ENCODE results near the gene NFIA. TPM values are rescaled to one million over a fixed set of nuclear protein-coding genes. Genes with fewer than 3 reads are reported as not detected.

Gene NFIA
- polyA plus RNA-seq, 3 donors, result 1.4 to 5.3 (median 2.4) TPM

- no peak for TF ChIP-seq CTCF (IDR thresholded peaks at IDR 0.05)
- H3K9me3 Mint-ChIP-seq, result peaks cover 0 to 3% (median 0%) of the 10 kb centered on the region in 7 donors
- peaks cover 3% of the 10 kb centered on the region for H3K4me1 Mint-ChIP-seq
- Histone ChIP-seq H2AFZ (ENCODE audit: insufficient read depth, low read depth, low read length, poor library complexity, severe bottlenecking) (no peak overlapping the region), H3K9ac (ENCODE audit: insufficient read depth, low read length, poor library complexity, severe bottlenecking) (no peak overlapping the region), H3K36me3 (replicated peaks in 1 of 2; ENCODE audit: control insufficient read depth in 1 of 2, insufficient read depth in 2 of 2, low read length in 2 of 2) (no peaks in the 10 kb centered on the region), H3K27me3 (ENCODE audit: control insufficient read depth in 2 of 2, insufficient read depth in 2 of 2, low read length in 2 of 2) (no peaks in the 10 kb centered on the region), H3K4me1 (ENCODE audit: control insufficient read depth in 1 of 2, insufficient read depth in 2 of 2, low read length in 2 of 2) (no peaks in the 10 kb centered on the region), H3K4me2 (replicated peaks; ENCODE audit: extremely low read depth, low read length, poor library complexity, severe bottlenecking) (no peak overlapping the region), H4K20me1 (ENCODE audit: insufficient read depth, low read length) (no peaks in the 10 kb centered on the region), H3K9me3 (replicated peaks in 1 of 2; ENCODE audit: control insufficient read depth in 1 of 2, insufficient read depth in 1 of 2, low read length in 2 of 2) (no peaks in the 10 kb centered on the region), H3K4me3 (replicated peaks in 1 of 3; ENCODE audit: low read depth in 2 of 3, low read length in 3 of 3) (no peak overlapping the region), H3K27ac (ENCODE audit: low read depth in 1 of 2, low read length in 2 of 2) (no peak overlapping the region), H3K79me2 (ENCODE audit: insufficient read depth, low read length) (no peaks in the 10 kb centered on the region)
- 100% methylated on average over 3 of the region's 5 CpGs for WGBS (ENCODE audit: insufficient coverage)
- DNase-seq, result no peak
- intact Hi-C loops (cut with micrococcal nuclease), result no loop called here
- no peak overlapping the region for H3K4me3 Mint-ChIP-seq
- H3K27ac Mint-ChIP-seq, result no peak overlapping the region
- peaks cover 0 to 2% (median 0%) of the 10 kb centered on the region in 3 donors for H3K27me3 Mint-ChIP-seq (ENCODE audit: low read depth in 3 of 3)
- no peaks in the 10 kb centered on the region for H3K36me3 Mint-ChIP-seq
These were observed 108.5 kb downstream of the NFIA start for GRCh38 chr1:61190618-61191432.

GRCh38 chr1:61191433-61191720 lies 109.0 kb downstream of the NFIA start:
- Mint-ChIP-seq H3K4me1 (peaks cover 3% of the 10 kb centered on the region), H3K27me3 (ENCODE audit: low read depth in 3 of 3) (peaks cover 0 to 2% (median 0%) of the 10 kb centered on the region in 3 donors), H3K36me3 (no peaks in the 10 kb centered on the region), H3K4me3 (no peak overlapping the region), H3K9me3 (peaks cover 0 to 3% (median 0%) of the 10 kb centered on the region in 7 donors), H3K27ac (no peak overlapping the region)
- TF ChIP-seq CTCF (IDR thresholded peaks at IDR 0.05), result no peak
- DNase-seq, result no peak
- intact Hi-C loops (cut with micrococcal nuclease), result no loop called here
- no peak overlapping the region for H3K27ac ChIP-seq (ENCODE audit: low read depth in 1 of 2, low read length in 2 of 2)
- H3K4me3 ChIP-seq (replicated peaks in 1 of 3; ENCODE audit: low read depth in 2 of 3, low read length in 3 of 3), result no peak overlapping the region
- H4K20me1 ChIP-seq (ENCODE audit: insufficient read depth, low read length), result no peaks in the 10 kb centered on the region
- H3K9ac ChIP-seq (ENCODE audit: insufficient read depth, low read length, poor library complexity, severe bottlenecking), result no peak overlapping the region
- no CpG with 5 or more reads among the region's 1 CpG for WGBS (ENCODE audit: insufficient coverage)
- H3K4me2 ChIP-seq (replicated peaks; ENCODE audit: extremely low read depth, low read length, poor library complexity, severe bottlenecking), result no peak overlapping the region
- H3K79me2 ChIP-seq (ENCODE audit: insufficient read depth, low read length), result no peaks in the 10 kb centered on the region
- no peaks in the 10 kb centered on the region for H3K4me1 ChIP-seq (ENCODE audit: control insufficient read depth in 1 of 2, insufficient read depth in 2 of 2, low read length in 2 of 2)
- no peaks in the 10 kb centered on the region for H3K9me3 ChIP-seq (replicated peaks in 1 of 2; ENCODE audit: control insufficient read depth in 1 of 2, insufficient read depth in 1 of 2, low read length in 2 of 2)
- no peaks in the 10 kb centered on the region for H3K36me3 ChIP-seq (replicated peaks in 1 of 2; ENCODE audit: control insufficient read depth in 1 of 2, insufficient read depth in 2 of 2, low read length in 2 of 2)
- H3K27me3 ChIP-seq (ENCODE audit: control insufficient read depth in 2 of 2, insufficient read depth in 2 of 2, low read length in 2 of 2), result no peaks in the 10 kb centered on the region
- no peak overlapping the region for H2AFZ ChIP-seq (ENCODE audit: insufficient read depth, low read depth, low read length, poor library complexity, severe bottlenecking)
